ENCODE results near the gene HOXD1.

Gene HOXD1

GRCh38 chr2:176152350-176153181, 35.9 kb upstream of the HOXD1 start:
- DNase-seq (ENCODE audit: low read depth in 3 of 3, low spot score in 1 of 3) = no peak

GRCh38 chr2:176154576-176155252, 33.8 kb upstream of the HOXD1 start:
- no peak for DNase-seq (ENCODE audit: low read depth in 3 of 3, low spot score in 1 of 3)

GRCh38 chr2:176155356-176156044, 33.0 kb upstream of the HOXD1 start:
- no peak for DNase-seq (ENCODE audit: low read depth in 3 of 3, low spot score in 1 of 3)

GRCh38 chr2:176156301-176156806, 32.1 kb upstream of the HOXD1 start:
- DNase-seq (ENCODE audit: low read depth in 3 of 3, low spot score in 1 of 3) = no peak

GRCh38 chr2:176156807-176157498, 31.5 kb upstream of the HOXD1 start, which contains the start of gene HOXD3:
Gene HOXD3, plus strand, starts transcription at chr2:176157307. Its CDS starts 11,808 bp downstream, at chr2:176169115.
- no peak for DNase-seq (ENCODE audit: low read depth in 3 of 3, low spot score in 1 of 3)

GRCh38 chr2:176157499-176158185, 30.8 kb upstream of the HOXD1 start:
- DNase-seq (ENCODE audit: low read depth in 3 of 3, low spot score in 1 of 3) = no peak

GRCh38 chr2:176158186-176158591, 30.3 kb upstream of the HOXD1 start:
- no peak for DNase-seq (ENCODE audit: low read depth in 3 of 3, low spot score in 1 of 3)

- DNase-seq (ENCODE audit: low read depth in 3 of 3, low spot score in 1 of 3) = no peak
These were observed 29.4 kb upstream of the HOXD1 start for GRCh38 chr2:176158855-176159662.

- DNase-seq (ENCODE audit: low read depth in 3 of 3, low spot score in 1 of 3) = no peak
These were observed 28.7 kb upstream of the HOXD1 start for GRCh38 chr2:176159663-176160250.

GRCh38 chr2:176160251-176160985, 28.1 kb upstream of the HOXD1 start:
- DNase-seq (ENCODE audit: low read depth in 3 of 3, low spot score in 1 of 3) = no peak

GRCh38 chr2:176160986-176161824, 27.3 kb upstream of the HOXD1 start:
- no peak for DNase-seq (ENCODE audit: low read depth in 3 of 3, low spot score in 1 of 3)

- DNase-seq (ENCODE audit: low read depth in 3 of 3, low spot score in 1 of 3) = no peak
These were observed 26.4 kb upstream of the HOXD1 start for GRCh38 chr2:176161825-176162626.

- DNase-seq (ENCODE audit: low read depth in 3 of 3, low spot score in 1 of 3) = no peak
These were observed 25.4 kb upstream of the HOXD1 start for GRCh38 chr2:176162911-176163671.

GRCh38 chr2:176163672-176164056, 24.8 kb upstream of the HOXD1 start:
- DNase-seq (ENCODE audit: low read depth in 3 of 3, low spot score in 1 of 3) = no peak

- no peak for DNase-seq (ENCODE audit: low read depth in 3 of 3, low spot score in 1 of 3)
These were observed 24.3 kb upstream of the HOXD1 start for GRCh38 chr2:176164201-176164600.

Data from stimulated activated CD4-positive, alpha-beta T cell treated with anti-CD3 and anti-CD28 coated beads, TNF-alpha, amount 100 ng/mL, for 1 hour (primary cell).